ENCODE data around the gene DIP2C.

GRCh38 chr10:331186-331585 lies 358.3 kb downstream of the DIP2C start:
- no peak for TF ChIP-seq CTCF (IDR thresholded peaks at IDR 0.05)
- no peak for TF ChIP-seq MXI1 (IDR thresholded peaks at IDR 0.05; ENCODE audit: low read depth, low read length)
- TF ChIP-seq REST (IDR thresholded peaks at IDR 0.05; ENCODE audit: low read depth, low read length) = no peak
- no peak for TF ChIP-seq USF2 (IDR thresholded peaks at IDR 0.05; ENCODE audit: borderline replicate concordance, low read depth, low read length)
- no peak for TF ChIP-seq NRF1 (IDR thresholded peaks at IDR 0.05; ENCODE audit: low read depth, low read length)
- no peak for TF ChIP-seq YY1 (IDR thresholded peaks at IDR 0.05; ENCODE audit: low read depth)
- TF ChIP-seq JUND (IDR thresholded peaks at IDR 0.05) = no peak
- no peak for TF ChIP-seq ZBTB33 (IDR thresholded peaks at IDR 0.05; ENCODE audit: borderline replicate concordance, low read depth)
- TF ChIP-seq TCF12 (IDR thresholded peaks at IDR 0.05) = no peak
- TF ChIP-seq POLR2AphosphoS5 (IDR thresholded peaks at IDR 0.05; ENCODE audit: low read depth, low read length) = no peak
- TF ChIP-seq RXRA (IDR thresholded peaks at IDR 0.05; ENCODE audit: borderline replicate concordance, low read depth) = no peak
